Keratinocyte (primary cell): ENCODE measurements around the gene HPSE. TPM values are rescaled to one million over a fixed set of nuclear protein-coding genes. Genes with fewer than 3 reads are reported as not detected.

ENCODE experiments used
- DNase-seq: peaks from one replicate; pipeline ENCODE4 v3.0.0-alpha.2; 2011; ENCODE audit warnings: low read depth, missing footprints, low spot score
- FAIRE-seq: peaks from 2 replicates; lab custom pipeline; 2011; peaks lifted over from hg19 to GRCh38; lab: Jason Lieb, UNC
- H2AFZ ChIP-seq: 2 replicates; pipeline ENCODE4 v1.6.0; 2012; ENCODE audit warnings: low read length, control low read depth, inconsistent platforms; ENCODE audit not compliant: control insufficient read depth
- H3K27ac ChIP-seq: 2 replicates; pipeline ENCODE4 v1.5.1; 2011; ENCODE audit warnings: low read length; ENCODE audit not compliant: control insufficient read depth, insufficient read depth
- H3K27me3 ChIP-seq: 3 replicates; pipeline ENCODE4 v1.6.0; 2011; ENCODE audit warnings: low read length; ENCODE audit not compliant: control insufficient read depth, insufficient read depth; ENCODE audit errors: extremely low read depth
- H3K36me3 ChIP-seq, 2 experiments: 2 replicates in 1 of 2; 3 replicates in 1 of 2; pipeline ENCODE4 v1.5.1; 2011; ENCODE audit warnings: low read length in 2 of 2, mild to moderate bottlenecking in 1 of 2; ENCODE audit not compliant: control insufficient read depth in 2 of 2, insufficient read depth in 2 of 2; ENCODE audit errors: extremely low read depth in 1 of 2
- H3K4me1 ChIP-seq: 3 replicates; pipeline ENCODE4 v1.5.1; 2011; ENCODE audit warnings: low read length; ENCODE audit not compliant: control insufficient read depth, insufficient read depth; ENCODE audit errors: extremely low read depth
- H3K4me2 ChIP-seq: 3 replicates; pipeline ENCODE4 v1.6.0; 2011; ENCODE audit warnings: low read depth, low read length; ENCODE audit not compliant: control insufficient read depth, insufficient read depth; ENCODE audit errors: extremely low read depth
- H3K4me3 ChIP-seq, 3 experiments: fragments of 200-600 bp in 1 of 3; sonication (generic) in 1 of 3; 2 replicates in 2 of 3; 3 replicates in 1 of 3; pipeline ENCODE4 v1.5.1; 2011 to 2016; ENCODE audit warnings: low read length in 3 of 3, mild to moderate bottlenecking in 3 of 3, control low read depth in 2 of 3, inconsistent platforms in 1 of 3, low read depth in 1 of 3, mixed read lengths in 1 of 3, mixed run types in 1 of 3, moderate library complexity in 1 of 3; ENCODE audit not compliant: control insufficient read depth in 2 of 3, insufficient read depth in 2 of 3; ENCODE audit errors: extremely low read depth in 1 of 3
- H3K79me2 ChIP-seq: 2 replicates; pipeline ENCODE4 v1.6.0; 2012; ENCODE audit warnings: low read length; ENCODE audit not compliant: control insufficient read depth, insufficient read depth
- H3K9ac ChIP-seq: 3 replicates; pipeline ENCODE4 v1.6.0; 2011; ENCODE audit warnings: low read length; ENCODE audit not compliant: control insufficient read depth, insufficient read depth; ENCODE audit errors: extremely low read depth
- H3K9me1 ChIP-seq: 3 replicates; pipeline ENCODE4 v1.6.0; 2011; ENCODE audit warnings: low read length; ENCODE audit not compliant: control insufficient read depth, insufficient read depth; ENCODE audit errors: extremely low read depth
- H3K9me3 ChIP-seq: 2 replicates; pipeline ENCODE4 v1.5.1; 2012; ENCODE audit warnings: low read depth, low read length; ENCODE audit not compliant: control insufficient read depth
- H4K20me1 ChIP-seq: 3 replicates; pipeline ENCODE4 v1.6.0; 2011; ENCODE audit warnings: low read length; ENCODE audit not compliant: control insufficient read depth, insufficient read depth; ENCODE audit errors: extremely low read depth
- EZH2 ChIP-seq: IDR thresholded peaks from one replicate; pipeline ENCODE4 v1.6.1; 2012; ENCODE audit warnings: inconsistent platforms, mild to moderate bottlenecking, low read length, moderate library complexity
- dilution Hi-C: fragments of 300-500 bp; cut with MboI; formaldehyde crosslinking; loops from one replicate; pipeline ENCODE4 v1.7.0; 2020; ENCODE audit warnings: low sequenced_read_pairs; ENCODE audit not compliant: extremely low pct_ligation_motif_present
- polyA plus RNA-seq, 5 experiments: library from polyadenylated mRNA; depleted of rRNA in 3 of 5; stranded (reverse) in 3 of 5; stranded (forward) in 1 of 5; unstranded in 1 of 5; fragments of >200 nt; gene quantifications; 1 replicate in 1 of 5; 2 replicates in 3 of 5; 3 replicates in 1 of 5; pipeline versions ENCODE4 v1.2.1 to v1.2.3, GENCODE V29; 2011 to 2012; ENCODE audit warnings: missing spikeins in 2 of 5, low read depth in 1 of 5, low replicate concordance in 1 of 5
- TF ChIP-seq, protein P1 (sequence below), 3 experiments: IDR thresholded peaks in 1 of 3; conservative IDR thresholded peaks in 1 of 3; optimal IDR thresholded peaks in 1 of 3; 2 replicates in 2 of 3; 3 replicates in 1 of 3; pipeline versions ENCODE3 to v1.5.1; 2011; ENCODE audit warnings: low read length in 3 of 3, mild to moderate bottlenecking in 3 of 3, moderate library complexity in 2 of 3, control low read depth in 1 of 3, inconsistent platforms in 1 of 3; ENCODE audit not compliant: insufficient read depth in 2 of 3; ENCODE audit errors: extremely low read depth in 1 of 3

The HPSE gene
- polyA plus RNA-seq, 1 donor (not counting 4 experiments of a cell fraction or from before 2014, with no cell fraction given), result 5.7 TPM

DNA sequence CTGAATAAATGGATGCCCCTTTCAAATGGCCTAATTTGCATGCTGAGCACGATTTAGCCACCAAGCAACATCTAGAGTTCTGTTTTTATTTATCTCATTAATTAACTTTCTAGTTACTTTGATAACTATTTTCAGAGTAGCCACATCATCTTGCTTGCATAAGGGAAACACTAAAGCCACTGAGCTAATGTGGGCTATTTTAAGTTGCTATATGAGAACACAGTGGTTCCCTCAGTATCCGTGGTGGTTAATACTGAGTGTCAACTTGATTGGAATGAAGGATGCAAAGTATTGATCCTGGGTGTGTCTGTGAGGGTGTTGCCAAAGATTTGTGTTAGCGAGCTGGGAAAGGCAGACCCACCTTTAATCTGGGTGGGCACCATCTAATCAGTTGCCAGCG is 25.4 kb upstream of the HPSE start:
- Histone ChIP-seq H3K27me3 (no peaks in the 10 kb centered on the region), H4K20me1 (no peaks in the 10 kb centered on the region), H2AFZ (no peak overlapping the region), H3K27ac (no peak overlapping the region), H3K79me2 (no peaks in the 10 kb centered on the region), H3K36me3 (no peaks in the 10 kb centered on the region), H3K9me3 (no peaks in the 10 kb centered on the region), H3K4me1 (peaks cover 29% of the 10 kb centered on the region), H3K9ac (no peak overlapping the region), H3K4me2 (no peak overlapping the region), H3K4me3 (no peak overlapping the region), H3K9me1 (no peaks in the 10 kb centered on the region)
- DNase-seq, result no peak
- dilution Hi-C loops, result no loop called here
- TF ChIP-seq, protein P1, sequence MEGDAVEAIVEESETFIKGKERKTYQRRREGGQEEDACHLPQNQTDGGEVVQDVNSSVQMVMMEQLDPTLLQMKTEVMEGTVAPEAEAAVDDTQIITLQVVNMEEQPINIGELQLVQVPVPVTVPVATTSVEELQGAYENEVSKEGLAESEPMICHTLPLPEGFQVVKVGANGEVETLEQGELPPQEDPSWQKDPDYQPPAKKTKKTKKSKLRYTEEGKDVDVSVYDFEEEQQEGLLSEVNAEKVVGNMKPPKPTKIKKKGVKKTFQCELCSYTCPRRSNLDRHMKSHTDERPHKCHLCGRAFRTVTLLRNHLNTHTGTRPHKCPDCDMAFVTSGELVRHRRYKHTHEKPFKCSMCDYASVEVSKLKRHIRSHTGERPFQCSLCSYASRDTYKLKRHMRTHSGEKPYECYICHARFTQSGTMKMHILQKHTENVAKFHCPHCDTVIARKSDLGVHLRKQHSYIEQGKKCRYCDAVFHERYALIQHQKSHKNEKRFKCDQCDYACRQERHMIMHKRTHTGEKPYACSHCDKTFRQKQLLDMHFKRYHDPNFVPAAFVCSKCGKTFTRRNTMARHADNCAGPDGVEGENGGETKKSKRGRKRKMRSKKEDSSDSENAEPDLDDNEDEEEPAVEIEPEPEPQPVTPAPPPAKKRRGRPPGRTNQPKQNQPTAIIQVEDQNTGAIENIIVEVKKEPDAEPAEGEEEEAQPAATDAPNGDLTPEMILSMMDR (optimal IDR thresholded peaks at IDR 0.05 in 1 of 3, IDR thresholded peaks at IDR 0.05 in 1 of 3, conservative IDR thresholded peaks at IDR 0.05 in 1 of 3; ENCODE audit: extremely low read depth in 1 of 3, insufficient read depth in 2 of 3, low read length in 3 of 3), result no peak
- TF ChIP-seq EZH2, result no peak
- no peak for FAIRE-seq

DNA sequence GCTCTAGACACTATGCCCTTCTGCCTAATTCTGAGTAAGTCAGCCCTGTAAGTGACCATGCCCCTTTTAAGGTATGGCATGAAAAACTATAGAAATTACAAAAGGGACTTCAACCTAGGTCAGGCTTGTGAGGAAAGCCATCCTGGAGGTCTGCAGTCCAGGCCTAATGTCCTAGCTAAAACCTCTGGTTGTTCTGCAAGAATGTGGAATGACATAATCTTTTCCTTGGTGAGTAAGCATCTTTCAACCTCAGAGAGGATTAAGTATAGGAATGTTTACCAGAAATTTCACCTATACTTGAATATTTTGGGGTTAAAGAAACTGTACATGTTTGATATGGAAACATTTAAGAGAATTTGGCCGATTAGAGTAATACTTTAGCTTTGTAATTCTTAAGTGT is 23.8 kb upstream of the HPSE start:
- DNase-seq (peak; percentile 32), FAIRE-seq (no peak)
- Histone ChIP-seq H3K4me1 (peaks cover 22% of the 10 kb centered on the region), H3K36me3 (no peaks in the 10 kb centered on the region), H3K79me2 (no peaks in the 10 kb centered on the region), H2AFZ (no peak overlapping the region), H3K27me3 (no peaks in the 10 kb centered on the region), H3K4me3 (no peak overlapping the region), H3K9me1 (no peaks in the 10 kb centered on the region), H3K9me3 (no peaks in the 10 kb centered on the region), H3K9ac (no peak overlapping the region), H3K4me2 (peak overlapping the region; percentile 13), H4K20me1 (no peaks in the 10 kb centered on the region), H3K27ac (no peak overlapping the region)
- dilution Hi-C loops, result no loop called here
- no peak for TF ChIP-seq EZH2
